ENCODE results near the gene SLC2A9. TPM values are rescaled to one million over a fixed set of nuclear protein-coding genes. Genes with fewer than 3 reads are reported as not detected.

SLC2A9 gene
- total RNA-seq, 2 donors from 2014 or later: 0.52 to 1.2 TPM

- Mint-ChIP-seq H3K9me3 (no peaks in the 10 kb centered on the region), H3K27ac (no peak overlapping the region), H3K36me3 (no peaks in the 10 kb centered on the region)
- no peak for DNase-seq (ENCODE audit: low spot score in 2 of 2)
- ATAC-seq: no peak
Observed at GRCh38 chr4:10011885-10012284, 9.4 kb downstream of the SLC2A9 start.

DNA sequence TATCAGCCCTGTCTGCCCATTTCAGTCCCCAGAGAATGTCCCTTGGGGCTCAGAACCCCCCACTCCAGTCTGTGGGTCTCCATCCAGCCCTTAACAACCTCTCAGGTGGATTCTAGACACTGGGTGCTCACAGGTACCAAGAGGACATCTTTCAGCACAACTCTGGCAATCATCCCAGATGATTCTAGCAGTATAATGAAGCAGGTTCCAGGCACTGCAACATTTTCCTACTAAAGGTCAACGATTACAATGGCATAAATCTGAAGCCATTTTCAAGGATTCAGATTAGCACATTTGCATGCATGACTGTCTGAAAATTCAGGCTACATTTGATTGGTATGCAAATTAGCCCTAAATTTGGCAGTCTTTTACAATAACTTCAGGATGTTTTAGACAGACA, 10.0 kb downstream of the SLC2A9 start:
- H3K36me3 Mint-ChIP-seq: no peaks in the 10 kb centered on the region
- no peaks in the 10 kb centered on the region for H3K9me3 Mint-ChIP-seq
- H3K27ac Mint-ChIP-seq: no peak overlapping the region
- ATAC-seq (no peak), DNase-seq (ENCODE audit: low spot score in 2 of 2) (no peak)

DNA sequence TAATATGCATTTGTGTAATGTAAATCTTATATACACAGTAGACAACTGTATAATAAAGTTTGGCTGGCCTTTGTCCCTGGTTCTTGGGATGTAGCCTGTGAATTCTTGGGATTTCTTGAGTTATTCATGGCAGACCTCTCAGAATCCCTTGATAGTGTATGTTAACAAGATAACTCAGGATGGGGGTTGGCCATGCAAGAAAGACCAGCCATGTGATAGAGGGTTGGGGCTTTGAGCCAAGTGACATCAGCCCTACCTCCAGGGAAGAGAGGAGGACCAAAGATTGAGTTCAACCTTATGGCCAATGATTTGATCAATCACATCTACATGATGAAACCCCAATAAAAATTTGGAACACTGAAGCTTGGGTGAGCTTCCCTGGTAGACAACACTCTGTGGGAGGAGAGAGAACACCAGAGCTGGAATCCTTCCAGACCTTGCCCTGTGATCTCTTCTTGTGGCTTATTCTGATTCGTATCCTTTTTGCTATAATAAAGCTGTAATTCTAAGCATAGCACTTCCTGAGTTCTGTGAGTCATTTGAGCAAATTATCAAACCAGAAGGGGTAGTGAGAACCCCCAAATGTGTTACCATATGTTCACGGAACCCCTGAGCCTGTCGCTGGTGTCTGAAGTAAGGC, 11.3 kb downstream of the SLC2A9 start:
- DNase-seq (ENCODE audit: low spot score in 2 of 2): no peak
- Mint-ChIP-seq H3K27ac (no peak overlapping the region), H3K36me3 (no peaks in the 10 kb centered on the region), H3K9me3 (no peaks in the 10 kb centered on the region)
- ATAC-seq: no peak

DNA sequence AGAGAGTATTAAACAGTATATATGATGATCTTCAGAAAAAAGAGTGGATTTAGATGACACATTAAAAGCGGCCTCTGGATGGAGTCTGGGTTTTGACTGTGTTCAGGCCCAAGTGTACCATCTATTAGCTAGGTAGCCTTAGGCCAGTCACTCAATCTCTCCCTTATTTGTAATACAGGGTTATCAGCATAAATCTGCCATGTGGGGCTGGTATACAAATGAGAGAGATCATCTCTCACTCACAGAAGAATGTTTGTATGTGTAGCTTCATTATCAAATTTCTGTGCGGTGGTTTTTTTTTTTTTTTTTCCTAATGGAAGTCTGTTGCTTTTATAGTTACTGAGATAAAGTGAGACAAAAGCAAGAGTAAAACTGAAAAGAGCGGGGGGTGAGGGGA, 12.7 kb downstream of the SLC2A9 start:
- Mint-ChIP-seq H3K9me3 (no peaks in the 10 kb centered on the region), H3K36me3 (no peaks in the 10 kb centered on the region)
- ATAC-seq: no peak

DNA sequence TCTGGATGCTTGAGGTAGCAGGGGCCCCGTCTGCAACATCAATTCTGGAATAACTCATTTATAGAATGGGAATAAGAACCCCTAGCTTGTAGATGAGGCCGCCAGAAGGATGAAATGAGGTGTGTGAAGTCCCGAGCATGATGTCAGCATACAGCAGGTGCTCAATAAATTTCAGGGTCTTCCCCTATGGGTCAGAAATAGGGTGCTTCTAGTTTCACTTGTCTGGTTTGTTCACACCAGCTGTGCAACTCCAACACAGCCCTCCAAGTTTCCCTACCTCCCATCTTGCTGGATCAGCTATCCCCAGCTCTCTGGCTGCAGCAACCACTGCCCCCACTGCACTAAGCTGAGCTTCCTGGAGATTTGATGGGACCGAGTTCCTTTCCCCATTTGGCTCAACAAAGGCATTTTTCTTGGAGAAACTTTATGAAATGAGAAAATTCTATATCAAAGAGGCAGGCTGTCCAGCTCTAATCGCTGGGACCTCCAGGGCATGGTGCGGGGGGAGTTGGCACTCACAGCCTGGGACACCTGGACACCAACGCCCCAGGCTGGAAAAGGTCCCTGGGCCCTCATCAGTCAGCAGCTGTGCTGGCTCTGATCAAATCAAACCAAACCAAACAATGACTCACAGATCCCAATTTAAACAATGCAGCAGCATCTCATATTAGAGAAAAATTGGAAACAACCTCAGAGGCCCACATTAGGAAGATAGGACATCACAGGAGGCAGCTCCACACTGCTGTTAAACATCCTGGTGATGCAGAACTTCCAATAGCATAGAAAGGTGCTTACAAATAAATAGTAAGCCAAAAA, 13.3 kb downstream of the SLC2A9 start:
- ATAC-seq: no peak
- Mint-ChIP-seq H3K9me3 (no peaks in the 10 kb centered on the region), H3K27ac (peak overlapping the region in 1 of 2 donors; percentile 37), H3K36me3 (no peaks in the 10 kb centered on the region)
- DNase-seq (ENCODE audit: low spot score in 2 of 2): no peak

More for the DNA sequence above, 12.7 kb downstream of the SLC2A9 start:
- DNase-seq (ENCODE audit: low spot score in 2 of 2): no peak
- H3K27ac Mint-ChIP-seq: no peak overlapping the region

DNA sequence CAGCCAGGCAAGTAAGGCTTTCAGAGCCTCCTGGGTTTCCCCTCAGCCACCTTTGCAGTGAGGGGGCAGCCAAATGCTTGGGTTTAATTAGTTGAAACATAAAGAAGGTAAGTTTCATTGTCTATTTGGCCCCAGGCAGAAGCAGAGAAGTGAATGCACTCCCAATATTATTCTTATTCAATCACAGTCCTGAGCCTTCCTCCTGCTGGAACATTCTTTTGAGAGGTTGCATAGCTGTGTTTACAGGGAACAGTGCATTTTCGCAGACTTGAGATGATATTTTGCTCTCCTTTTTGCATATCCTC, 13.9 kb downstream of the SLC2A9 start:
- H3K27ac Mint-ChIP-seq: no peak overlapping the region
- no peaks in the 10 kb centered on the region for H3K9me3 Mint-ChIP-seq
- no peaks in the 10 kb centered on the region for H3K36me3 Mint-ChIP-seq
- ATAC-seq: peak; percentile 11 to 36
- DNase-seq (ENCODE audit: low spot score in 2 of 2): no peak

DNA sequence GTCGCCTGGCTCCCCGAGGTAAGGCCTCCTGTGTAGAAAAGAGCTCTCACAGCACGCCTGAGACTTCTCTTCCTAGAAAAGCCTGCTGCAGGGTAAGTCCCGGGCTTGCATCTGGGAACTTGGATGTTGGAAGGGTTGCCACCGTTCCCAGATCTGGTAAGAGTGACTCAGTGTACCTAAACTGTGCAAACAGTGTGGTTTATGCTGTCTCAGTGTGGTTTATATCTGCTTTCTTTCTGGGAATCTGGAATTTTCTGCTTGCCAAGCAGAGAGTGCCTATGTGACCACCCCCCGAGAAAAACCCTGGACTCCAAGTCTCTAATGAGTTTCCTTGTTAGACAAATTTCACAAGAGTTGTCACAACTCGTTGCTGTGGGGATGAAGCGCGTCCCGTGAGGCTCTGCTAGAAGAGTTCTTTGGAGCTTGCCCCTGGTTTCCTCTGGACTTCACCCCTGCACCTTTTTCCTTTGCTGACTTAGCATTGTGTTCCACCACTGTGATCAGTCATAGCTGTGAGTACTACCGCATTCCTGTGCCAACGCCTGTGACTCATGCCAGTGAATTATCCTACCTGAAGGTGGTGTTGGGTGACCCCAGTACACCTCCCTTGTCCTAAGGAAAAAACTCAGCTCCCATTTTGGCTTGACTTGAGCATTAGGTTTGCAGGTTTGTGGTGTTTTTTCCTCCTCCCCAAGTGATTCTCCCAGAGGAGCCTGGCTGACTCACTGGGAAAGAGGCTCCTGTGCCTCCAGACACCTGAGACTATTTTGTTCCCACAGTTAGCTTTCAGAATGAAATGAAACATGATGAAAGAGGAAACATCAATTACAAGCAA, 14.5 kb downstream of the SLC2A9 start:
- no peaks in the 10 kb centered on the region for H3K36me3 Mint-ChIP-seq
- DNase-seq (ENCODE audit: low spot score in 2 of 2): no peak
- no peak overlapping the region for H3K27ac Mint-ChIP-seq
- peak; percentile 40 to 43 for ATAC-seq
- H3K9me3 Mint-ChIP-seq: no peaks in the 10 kb centered on the region

DNA sequence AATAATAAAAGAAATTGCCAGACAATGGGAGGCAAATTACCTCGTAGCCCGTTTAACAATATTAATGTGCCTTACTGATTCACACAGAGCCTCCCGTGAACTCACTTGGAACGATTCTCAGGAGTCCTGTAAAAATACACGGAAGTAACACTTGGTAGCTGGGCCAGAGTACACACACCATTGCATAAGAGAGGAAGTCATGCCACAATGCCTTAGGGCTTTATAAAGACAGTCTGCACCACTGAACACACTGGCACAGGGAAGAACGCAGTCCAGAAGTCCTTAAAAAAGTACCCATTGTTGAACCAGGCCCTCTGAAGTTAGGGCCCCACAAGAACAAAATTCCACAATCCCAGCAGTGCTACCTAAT, 15.1 kb downstream of the SLC2A9 start:
- H3K36me3 Mint-ChIP-seq: no peaks in the 10 kb centered on the region
- DNase-seq (ENCODE audit: low spot score in 2 of 2) (no peak), ATAC-seq (no peak)
- no peaks in the 10 kb centered on the region for H3K9me3 Mint-ChIP-seq
- H3K27ac Mint-ChIP-seq: no peak overlapping the region

- ATAC-seq (no peak), DNase-seq (ENCODE audit: low spot score in 2 of 2) (no peak)
- Mint-ChIP-seq H3K27ac (no peak overlapping the region), H3K36me3 (no peaks in the 10 kb centered on the region), H3K9me3 (peaks cover 0 to 4% of the 10 kb centered on the region in 2 donors)
Observed at GRCh38 chr4:10005632-10006031, 15.7 kb downstream of the SLC2A9 start.

- peak overlapping the region in 1 of 2 donors; percentile 20 for H3K27ac Mint-ChIP-seq
- no peak for DNase-seq (ENCODE audit: low spot score in 2 of 2)
- no peaks in the 10 kb centered on the region for H3K36me3 Mint-ChIP-seq
- H3K9me3 Mint-ChIP-seq: peaks cover 0 to 5% of the 10 kb centered on the region in 2 donors
- peak; percentile 87 to 88 for ATAC-seq
Observed at GRCh38 chr4:10003666-10004065, 17.6 kb downstream of the SLC2A9 start.

- DNase-seq (ENCODE audit: low spot score in 2 of 2): no peak
- H3K9me3 Mint-ChIP-seq: peaks cover 0 to 5% of the 10 kb centered on the region in 2 donors
- H3K36me3 Mint-ChIP-seq: no peaks in the 10 kb centered on the region
- ATAC-seq: no peak
- H3K27ac Mint-ChIP-seq: no peak overlapping the region
Observed at GRCh38 chr4:10002278-10002677, 19.0 kb downstream of the SLC2A9 start.

- ATAC-seq: no peak
- DNase-seq (ENCODE audit: low spot score in 2 of 2): no peak
- Mint-ChIP-seq H3K36me3 (no peaks in the 10 kb centered on the region), H3K9me3 (peaks cover 0 to 5% of the 10 kb centered on the region in 2 donors), H3K27ac (no peak overlapping the region)
Observed at GRCh38 chr4:10001757-10002156, 19.5 kb downstream of the SLC2A9 start.

DNA sequence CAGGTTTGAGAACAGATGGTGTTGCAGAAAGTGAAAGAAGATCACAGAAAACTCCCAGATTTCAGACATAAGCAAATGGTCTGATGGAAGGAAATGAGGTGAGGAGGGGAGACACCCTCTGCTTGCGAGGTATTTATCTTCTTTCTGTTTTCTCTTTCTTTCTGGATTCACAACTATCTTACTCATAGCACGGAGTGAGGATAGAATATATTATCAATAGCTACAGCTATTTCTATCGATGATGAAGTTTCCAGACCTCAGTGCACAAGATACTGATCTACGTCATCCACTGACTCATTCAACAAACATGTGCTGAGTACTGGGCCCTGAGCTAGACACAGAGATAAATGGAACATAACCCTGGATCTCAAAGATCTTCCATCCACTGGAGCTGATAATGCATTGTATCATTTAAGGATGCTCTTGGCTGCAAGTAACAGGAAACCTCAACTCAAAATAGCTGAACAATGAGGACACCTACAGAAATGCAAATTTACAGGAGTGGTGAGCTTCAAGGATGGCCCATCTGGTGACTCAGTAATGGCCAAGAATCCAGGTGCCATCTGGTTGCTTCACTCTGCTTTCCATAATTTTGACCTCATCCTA, 21.2 kb downstream of the SLC2A9 start:
- peak; percentile 51 to 75 for ATAC-seq
- no peak overlapping the region for H3K27ac Mint-ChIP-seq
- no peaks in the 10 kb centered on the region for H3K36me3 Mint-ChIP-seq
- H3K9me3 Mint-ChIP-seq: peaks cover 0 to 5% of the 10 kb centered on the region in 2 donors
- no peak for DNase-seq (ENCODE audit: low spot score in 2 of 2)

- H3K9me3 Mint-ChIP-seq: peaks cover 0 to 10% of the 10 kb centered on the region in 2 donors
- DNase-seq (ENCODE audit: low spot score in 2 of 2): no peak
- no peaks in the 10 kb centered on the region for H3K36me3 Mint-ChIP-seq
- no peak overlapping the region for H3K27ac Mint-ChIP-seq
- ATAC-seq: no peak
Observed at GRCh38 chr4:9997886-9998285, 23.4 kb downstream of the SLC2A9 start.

DNA sequence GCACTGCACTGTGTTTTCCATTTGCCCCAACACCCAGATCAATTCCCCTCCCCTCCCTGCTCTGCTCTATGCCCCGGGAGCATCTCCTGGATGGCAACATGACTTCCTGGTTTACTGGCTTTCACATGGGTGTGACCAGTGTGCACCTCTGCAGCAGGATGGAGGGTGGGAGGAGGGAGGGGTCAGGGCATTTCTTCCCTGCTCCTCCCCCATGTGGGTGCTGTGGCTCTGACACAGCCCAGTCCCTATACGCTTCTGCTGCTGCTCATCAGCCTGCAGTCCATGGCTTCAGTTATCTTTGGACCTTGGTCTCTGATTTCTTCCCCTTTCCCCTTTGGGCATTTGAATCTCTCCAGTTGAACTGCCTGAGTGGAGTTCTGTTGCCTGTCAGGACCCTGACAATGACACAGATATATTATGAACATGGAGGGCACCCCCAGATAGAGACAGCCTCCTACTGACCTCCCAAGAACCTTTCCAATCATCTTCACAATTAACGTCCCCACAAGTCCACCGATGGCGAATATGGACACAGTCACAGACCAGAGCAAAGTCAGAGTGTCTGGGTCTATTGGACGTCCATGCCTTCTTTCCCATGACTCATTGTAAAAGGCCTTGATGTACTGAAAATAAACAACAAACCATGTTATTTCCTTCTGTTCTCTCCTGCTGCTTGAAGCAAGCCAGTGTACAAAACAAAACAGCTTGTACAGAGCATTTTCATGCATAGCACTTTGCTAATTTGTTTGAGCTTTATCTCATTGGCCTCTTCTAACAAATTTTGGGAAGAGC, 24.8 kb downstream of the SLC2A9 start:
- no peak for ATAC-seq
- no peaks in the 10 kb centered on the region for H3K36me3 Mint-ChIP-seq
- DNase-seq (ENCODE audit: low spot score in 2 of 2): no peak
- H3K27ac Mint-ChIP-seq: no peak overlapping the region
- H3K9me3 Mint-ChIP-seq: peaks cover 0 to 11% of the 10 kb centered on the region in 2 donors

DNA sequence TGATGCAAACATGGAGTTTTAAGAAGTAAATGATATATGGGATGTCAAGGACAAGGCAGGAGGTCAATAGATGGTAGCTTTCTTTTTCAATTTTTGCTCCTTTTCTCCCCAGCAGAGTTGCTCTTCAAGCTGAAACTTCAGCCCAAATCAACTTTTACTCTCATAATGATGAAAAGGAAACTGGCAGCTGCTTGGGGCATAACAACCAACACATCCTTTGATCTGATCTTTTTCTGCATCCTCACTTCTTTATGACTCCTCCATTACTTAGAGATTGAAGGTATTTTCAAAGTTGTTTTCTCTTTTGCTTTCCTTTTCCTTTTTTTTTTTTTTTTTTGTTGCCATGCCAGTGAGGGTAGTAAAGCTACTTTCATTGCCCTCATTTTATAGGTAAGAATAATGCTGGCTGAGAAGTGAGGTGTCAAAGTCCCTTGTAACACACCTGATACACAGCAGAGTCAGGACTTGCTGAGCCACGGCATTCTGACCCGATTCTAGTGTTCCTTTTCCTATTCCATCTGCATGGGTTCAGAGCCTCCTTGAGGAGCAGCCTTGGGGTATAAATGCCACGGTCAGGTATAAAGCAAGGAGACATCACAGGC, 26.9 kb downstream of the SLC2A9 start:
- peaks cover 0 to 10% of the 10 kb centered on the region in 2 donors for H3K9me3 Mint-ChIP-seq

More for the DNA sequence above, 26.9 kb downstream of the SLC2A9 start:
- H3K36me3 Mint-ChIP-seq: no peaks in the 10 kb centered on the region
- ATAC-seq: peak; percentile 62 to 94
- peak overlapping the region in 1 of 2 donors; percentile 26 for H3K27ac Mint-ChIP-seq
- no peak for DNase-seq (ENCODE audit: low spot score in 2 of 2)
